ENCODE measurements around the gene NDUFAF8. TPM values are rescaled to one million over a fixed set of nuclear protein-coding genes. Genes with fewer than 3 reads are reported as not detected.

NDUFAF8 gene
- total and polyA plus RNA-seq, 9 donors: 14.6 to 66.3 (median 33.9) TPM

- DNase-seq: no peak
- 82 to 87% (median 84%) methylated on average over 40 to 45 of the region's 45 CpGs for WGBS, 3 donors
- intact Hi-C loops (cut with DNase I): no loop called here
Observed at GRCh38 chr17:81196505-81197408, 42.4 kb upstream of the NDUFAF8 start.

GRCh38 chr17:81197409-81197795, 41.7 kb upstream of the NDUFAF8 start:
- no peak overlapping the region for H3K27ac ChIP-seq
- no peaks in the 10 kb centered on the region for H3K27me3 ChIP-seq
- TF ChIP-seq POLR2A (IDR thresholded peaks at IDR 0.05) (no peak), EP300 (IDR thresholded peaks at IDR 0.05) (no peak), CTCF (IDR thresholded peaks at IDR 0.05) (no peak)
- H3K4me3 ChIP-seq: no peak overlapping the region
- 83 to 90% (median 88%) methylated on average over 10 to 14 of the region's 14 CpGs for WGBS, 3 donors
- intact Hi-C loops (cut with DNase I): no loop called here
- no peaks in the 10 kb centered on the region for H3K9me3 ChIP-seq
- H3K4me1 ChIP-seq (ENCODE audit: insufficient read depth): no peaks in the 10 kb centered on the region
- DNase-seq: no peak
- H3K36me3 ChIP-seq: no peaks in the 10 kb centered on the region

More at GRCh38 chr17:81196505-81197408, 42.4 kb upstream of the NDUFAF8 start:
- no peaks in the 10 kb centered on the region for H3K36me3 ChIP-seq
- no peaks in the 10 kb centered on the region for H3K9me3 ChIP-seq
- no peaks in the 10 kb centered on the region for H3K4me1 ChIP-seq (ENCODE audit: insufficient read depth)
- no peak overlapping the region for H3K27ac ChIP-seq
- no peaks in the 10 kb centered on the region for H3K27me3 ChIP-seq
- TF ChIP-seq POLR2A (IDR thresholded peaks at IDR 0.05): no peak
- TF ChIP-seq EP300 (IDR thresholded peaks at IDR 0.05): no peak
- no peak for TF ChIP-seq CTCF (IDR thresholded peaks at IDR 0.05)
- H3K4me3 ChIP-seq: no peak overlapping the region

- 90 to 93% (median 92%) methylated on average over 21 of the region's 21 CpGs for WGBS, 3 donors
- H3K9me3 ChIP-seq: no peaks in the 10 kb centered on the region
- no peaks in the 10 kb centered on the region for H3K27me3 ChIP-seq
- no peak overlapping the region for H3K27ac ChIP-seq
- no peak overlapping the region for H3K4me3 ChIP-seq
- TF ChIP-seq EP300 (IDR thresholded peaks at IDR 0.05) (no peak), CTCF (IDR thresholded peaks at IDR 0.05) (no peak), POLR2A (IDR thresholded peaks at IDR 0.05) (no peak)
- intact Hi-C loops (cut with DNase I): no loop called here
- H3K4me1 ChIP-seq (ENCODE audit: insufficient read depth): no peaks in the 10 kb centered on the region
- no peak for DNase-seq
- no peaks in the 10 kb centered on the region for H3K36me3 ChIP-seq
Observed at GRCh38 chr17:81197831-81198490, 41.2 kb upstream of the NDUFAF8 start.

GRCh38 chr17:81198826-81199481, 40.2 kb upstream of the NDUFAF8 start:
- WGBS, 3 donors: 79 to 81% (median 81%) methylated on average over 19 to 22 of the region's 22 CpGs
- Histone ChIP-seq H3K27me3 (no peaks in the 10 kb centered on the region), H3K36me3 (no peaks in the 10 kb centered on the region), H3K9me3 (no peaks in the 10 kb centered on the region), H3K27ac (no peak overlapping the region), H3K4me1 (ENCODE audit: insufficient read depth) (no peaks in the 10 kb centered on the region), H3K4me3 (no peak overlapping the region)
- no peak for DNase-seq
- TF ChIP-seq POLR2A (IDR thresholded peaks at IDR 0.05) (no peak), CTCF (IDR thresholded peaks at IDR 0.05) (no peak), EP300 (IDR thresholded peaks at IDR 0.05) (no peak)
- intact Hi-C loops (cut with DNase I): no loop called here
